Stimulated activated naive CD8-positive, alpha-beta T cell treated with anti-CD3 and anti-CD28 coated beads, Interleukin-15, Interleukin-2, amounts not matched to agents 100 U/mL and 50 U/mL, for 24 hours (primary cell): Measurements from ENCODE around the gene OR3A2.
"Not testable (repeated sequence)": the region's sequence is repeated elsewhere in the genome, so short reads cannot be mapped to it uniquely, and the experiment has no call there.

ENCODE experiments used
- ATAC-seq: fragments of 150-1000 bp; cut with Tn5 transposase; one replicate; pipeline ENCODE4 v1.10.0; 2021
- DNase-seq: peaks from one replicate; pipeline ENCODE4 v3.0.0; 2021

OR3A2 gene

GRCh38 chr17:3293548-3293947, 92.6 kb downstream of the OR3A2 start:
- not testable (repeated sequence) for DNase-seq, ATAC-seq

GRCh38 chr17:3282901-3283300, 103.2 kb downstream of the OR3A2 start:
- DNase-seq: no peak
- no peak for ATAC-seq

- no peak for ATAC-seq
- no peak for DNase-seq
These were observed 110.0 kb downstream of the OR3A2 start for GRCh38 chr17:3276126-3276525.

GRCh38 chr17:3271072-3271848, 114.8 kb downstream of the OR3A2 start:
- ATAC-seq (no peak), DNase-seq (no peak)

GRCh38 chr17:3260600-3260999, 125.5 kb downstream of the OR3A2 start:
- ATAC-seq: no peak
- no peak for DNase-seq

GRCh38 chr17:3260163-3260562, 125.9 kb downstream of the OR3A2 start:
- DNase-seq (no peak), ATAC-seq (no peak)

GRCh38 chr17:3256575-3256974, 129.5 kb downstream of the OR3A2 start:
- DNase-seq (no peak), ATAC-seq (no peak)

GRCh38 chr17:3249013-3249412, 137.1 kb downstream of the OR3A2 start:
- not testable (repeated sequence) for ATAC-seq, DNase-seq

- DNase-seq, ATAC-seq: not testable (repeated sequence)
These were observed 141.3 kb downstream of the OR3A2 start for GRCh38 chr17:3244841-3245240.

GRCh38 chr17:3241044-3241443, 145.1 kb downstream of the OR3A2 start:
- not testable (repeated sequence) for ATAC-seq, DNase-seq

- not testable (repeated sequence) for DNase-seq, ATAC-seq
These were observed 147.4 kb downstream of the OR3A2 start for GRCh38 chr17:3238685-3239084.

GRCh38 chr17:3232300-3232699, 153.8 kb downstream of the OR3A2 start:
- not testable (repeated sequence) for DNase-seq, ATAC-seq
